Type B pancreatic cell (in vitro differentiated cells): ENCODE results near the gene UACA. TPM values are rescaled to one million over a fixed set of nuclear protein-coding genes. Genes with fewer than 3 reads are reported as not detected.

ENCODE experiments used
- DNase-seq: peaks from one replicate; pipeline ENCODE4 v3.0.0; 2021; ENCODE audit warnings: mixed read lengths; ENCODE audit not compliant: unreplicated experiment; ENCODE audit errors: extremely low spot score
- H3K27ac Mint-ChIP-seq: 2 replicates; pipeline ENCODE4 v1.8.0; 2021; ENCODE audit warnings: mild to moderate bottlenecking, mixed read lengths
- H3K27me3 Mint-ChIP-seq: 2 replicates; pipeline ENCODE4 v1.8.0; 2021; ENCODE audit warnings: mixed read lengths
- H3K36me3 Mint-ChIP-seq: 2 replicates; pipeline ENCODE4 v1.8.0; 2021; ENCODE audit warnings: mixed read lengths
- H3K4me1 Mint-ChIP-seq: one replicate; pipeline ENCODE4 v1.8.0; 2021; ENCODE audit warnings: mixed read lengths; ENCODE audit not compliant: unreplicated experiment
- H3K4me3 Mint-ChIP-seq: 2 replicates; pipeline ENCODE4 v1.8.0; 2021; ENCODE audit warnings: mild to moderate bottlenecking, mixed read lengths
- H3K9me3 Mint-ChIP-seq: 2 replicates; pipeline ENCODE4 v1.8.0; 2021; ENCODE audit warnings: mixed read lengths
- total RNA-seq: library from RNA; stranded (reverse); gene quantifications from 2 replicates; pipeline ENCODE4 v1.2.1, GENCODE V29; 2021; ENCODE audit warnings: low replicate concordance
- TF ChIP-seq, protein P1 (sequence below): fragments of 200-600 bp; sonication (generic); conservative IDR thresholded peaks from 2 replicates; pipeline ENCODE4 v1.5.0; 2021; ENCODE audit warnings: antibody characterized with exemption, mild to moderate bottlenecking

UACA gene
- total RNA-seq, 1 donor from 2014 or later, result 36.4 TPM

DNA sequence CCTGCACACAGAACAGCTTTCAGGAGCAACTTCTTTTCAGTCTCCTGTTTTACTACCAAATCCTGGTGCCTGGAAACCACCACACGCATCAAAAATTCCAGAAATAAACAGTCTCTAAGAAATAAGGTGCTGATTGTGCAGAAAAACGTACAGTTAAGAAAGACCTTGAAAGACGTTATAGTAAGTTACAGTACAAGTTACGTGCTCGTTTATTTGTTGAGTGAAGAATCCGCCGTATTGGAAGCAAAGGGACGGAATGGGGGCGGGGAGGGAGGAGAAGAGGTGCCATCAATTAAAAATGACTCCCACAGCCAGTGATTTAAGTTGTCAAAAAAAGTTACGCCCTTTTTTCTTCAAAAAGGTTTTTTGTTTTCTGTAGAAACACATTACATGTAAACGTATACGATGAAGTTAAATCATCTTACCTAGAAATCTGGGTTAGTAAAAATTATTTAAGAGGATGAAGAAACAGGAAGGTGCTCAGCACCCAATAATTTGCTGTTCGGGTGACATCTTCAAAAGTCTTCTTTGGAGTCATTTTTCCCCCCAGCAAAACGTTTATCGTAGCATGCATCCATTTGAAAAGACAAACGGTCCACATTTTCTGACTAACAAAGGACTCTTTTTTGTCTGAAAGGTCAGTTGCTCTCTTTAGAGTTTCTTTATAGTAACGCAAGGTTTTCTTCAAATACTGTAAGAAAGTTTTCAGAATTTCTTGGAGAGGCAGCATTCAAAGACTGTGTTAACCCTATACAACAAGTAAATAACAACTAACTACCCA is 782 bp upstream of the UACA start:
- no peak for DNase-seq
- Mint-ChIP-seq H3K27ac (peak overlapping the region; percentile 90), H3K36me3 (no peaks in the 10 kb centered on the region), H3K4me3 (peak overlapping the region; percentile 96), H3K4me1 (peaks cover 26% of the 10 kb centered on the region), H3K27me3 (peaks cover 9% of the 10 kb centered on the region), H3K9me3 (no peaks in the 10 kb centered on the region)
- TF ChIP-seq, protein P1, sequence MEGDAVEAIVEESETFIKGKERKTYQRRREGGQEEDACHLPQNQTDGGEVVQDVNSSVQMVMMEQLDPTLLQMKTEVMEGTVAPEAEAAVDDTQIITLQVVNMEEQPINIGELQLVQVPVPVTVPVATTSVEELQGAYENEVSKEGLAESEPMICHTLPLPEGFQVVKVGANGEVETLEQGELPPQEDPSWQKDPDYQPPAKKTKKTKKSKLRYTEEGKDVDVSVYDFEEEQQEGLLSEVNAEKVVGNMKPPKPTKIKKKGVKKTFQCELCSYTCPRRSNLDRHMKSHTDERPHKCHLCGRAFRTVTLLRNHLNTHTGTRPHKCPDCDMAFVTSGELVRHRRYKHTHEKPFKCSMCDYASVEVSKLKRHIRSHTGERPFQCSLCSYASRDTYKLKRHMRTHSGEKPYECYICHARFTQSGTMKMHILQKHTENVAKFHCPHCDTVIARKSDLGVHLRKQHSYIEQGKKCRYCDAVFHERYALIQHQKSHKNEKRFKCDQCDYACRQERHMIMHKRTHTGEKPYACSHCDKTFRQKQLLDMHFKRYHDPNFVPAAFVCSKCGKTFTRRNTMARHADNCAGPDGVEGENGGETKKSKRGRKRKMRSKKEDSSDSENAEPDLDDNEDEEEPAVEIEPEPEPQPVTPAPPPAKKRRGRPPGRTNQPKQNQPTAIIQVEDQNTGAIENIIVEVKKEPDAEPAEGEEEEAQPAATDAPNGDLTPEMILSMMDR, result no peak

DNA sequence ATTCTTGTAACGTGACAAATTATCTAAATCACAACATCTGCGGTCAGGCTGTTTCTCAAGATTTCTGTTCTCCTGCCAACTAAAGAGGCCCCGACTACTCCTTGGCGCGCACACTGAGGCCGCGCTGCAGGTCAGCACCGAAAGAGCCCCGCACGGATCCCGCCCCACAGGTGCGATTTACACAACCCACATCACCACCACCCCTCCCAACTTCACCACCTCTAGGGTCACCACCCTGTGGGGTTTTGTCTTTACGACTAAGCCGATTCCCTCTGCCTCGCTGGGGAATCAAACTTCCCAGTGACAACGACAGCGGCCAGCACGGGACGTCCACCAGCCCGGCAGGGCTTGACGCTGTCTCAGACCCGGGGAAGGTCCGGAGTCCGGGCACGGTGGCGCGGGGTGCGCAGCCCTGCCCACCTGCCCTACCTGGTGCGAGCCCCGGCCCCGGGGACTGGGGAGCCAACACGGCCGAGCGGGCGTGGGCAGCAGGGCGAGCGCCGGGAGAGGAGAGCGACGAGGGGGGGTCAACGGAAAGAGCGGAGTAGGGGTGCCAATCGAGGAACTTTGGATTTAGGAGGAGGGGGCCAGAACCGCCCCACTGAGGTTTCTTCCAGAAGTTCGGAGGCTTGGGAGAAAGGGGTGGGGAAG is 764 bp downstream of the UACA start:
- H3K27ac Mint-ChIP-seq, result peak overlapping the region; percentile 84
- no peaks in the 10 kb centered on the region for H3K9me3 Mint-ChIP-seq
- no peaks in the 10 kb centered on the region for H3K36me3 Mint-ChIP-seq
- no peak for DNase-seq
- H3K27me3 Mint-ChIP-seq, result peaks cover 9% of the 10 kb centered on the region
- peaks cover 24% of the 10 kb centered on the region for H3K4me1 Mint-ChIP-seq
- H3K4me3 Mint-ChIP-seq, result peak overlapping the region; percentile 96
- TF ChIP-seq, protein P1, result no peak

DNA sequence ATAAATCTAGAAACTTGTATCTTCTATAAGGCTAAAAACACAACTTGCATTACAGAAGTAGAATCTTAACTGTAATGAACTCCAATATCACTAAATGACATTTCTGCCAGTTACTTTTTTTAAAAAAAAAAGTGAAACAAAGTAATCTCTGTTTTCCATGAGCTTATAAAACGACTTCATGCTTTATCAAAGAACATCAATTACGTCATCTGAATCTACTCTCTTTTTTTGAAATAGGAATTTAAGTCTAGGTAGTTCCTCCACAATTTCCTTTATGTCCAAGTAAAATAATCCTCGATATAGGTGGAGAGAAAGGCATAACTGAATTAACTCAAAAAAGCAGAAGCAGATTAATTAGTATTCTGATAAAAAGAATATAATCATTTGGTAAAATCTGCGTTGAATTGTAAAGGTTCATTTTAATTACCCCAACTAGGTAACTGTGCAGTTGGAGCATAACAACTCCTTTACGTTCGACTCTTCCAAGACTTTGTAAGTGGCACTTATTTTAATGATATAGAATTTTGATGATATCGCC is 1.4 kb downstream of the UACA start:
- DNase-seq, result no peak
- Mint-ChIP-seq H3K36me3 (no peaks in the 10 kb centered on the region), H3K27ac (peak overlapping the region; percentile 84), H3K27me3 (peaks cover 9% of the 10 kb centered on the region), H3K4me1 (peaks cover 23% of the 10 kb centered on the region), H3K9me3 (no peaks in the 10 kb centered on the region), H3K4me3 (peak overlapping the region; percentile 96)
- TF ChIP-seq, protein P1, result no peak

DNA sequence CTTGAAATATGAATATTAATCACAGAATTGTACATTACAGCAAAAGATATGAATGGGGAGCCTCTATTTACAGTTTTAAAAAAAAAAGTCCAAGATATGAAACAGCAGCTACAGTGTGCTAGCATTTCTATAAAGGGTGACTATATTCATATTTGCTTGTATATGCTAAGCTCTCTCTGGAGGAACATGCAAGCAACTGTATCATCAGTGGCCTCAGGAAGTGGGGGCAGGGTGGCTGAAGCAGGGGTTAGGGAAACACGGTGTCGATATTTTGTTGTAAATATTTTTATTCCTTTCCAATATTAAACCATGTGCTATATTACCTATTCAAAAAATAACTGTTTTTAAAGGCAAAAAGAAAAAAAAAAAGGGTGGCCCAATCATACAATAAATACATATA is 2.3 kb downstream of the UACA start:
- no peak overlapping the region for H3K27ac Mint-ChIP-seq
- TF ChIP-seq, protein P1, result no peak
- H3K9me3 Mint-ChIP-seq, result no peaks in the 10 kb centered on the region
- no peaks in the 10 kb centered on the region for H3K36me3 Mint-ChIP-seq
- peaks cover 23% of the 10 kb centered on the region for H3K4me1 Mint-ChIP-seq
- peak overlapping the region; percentile 75 for H3K4me3 Mint-ChIP-seq
- no peak for DNase-seq
- H3K27me3 Mint-ChIP-seq, result peaks cover 9% of the 10 kb centered on the region

DNA sequence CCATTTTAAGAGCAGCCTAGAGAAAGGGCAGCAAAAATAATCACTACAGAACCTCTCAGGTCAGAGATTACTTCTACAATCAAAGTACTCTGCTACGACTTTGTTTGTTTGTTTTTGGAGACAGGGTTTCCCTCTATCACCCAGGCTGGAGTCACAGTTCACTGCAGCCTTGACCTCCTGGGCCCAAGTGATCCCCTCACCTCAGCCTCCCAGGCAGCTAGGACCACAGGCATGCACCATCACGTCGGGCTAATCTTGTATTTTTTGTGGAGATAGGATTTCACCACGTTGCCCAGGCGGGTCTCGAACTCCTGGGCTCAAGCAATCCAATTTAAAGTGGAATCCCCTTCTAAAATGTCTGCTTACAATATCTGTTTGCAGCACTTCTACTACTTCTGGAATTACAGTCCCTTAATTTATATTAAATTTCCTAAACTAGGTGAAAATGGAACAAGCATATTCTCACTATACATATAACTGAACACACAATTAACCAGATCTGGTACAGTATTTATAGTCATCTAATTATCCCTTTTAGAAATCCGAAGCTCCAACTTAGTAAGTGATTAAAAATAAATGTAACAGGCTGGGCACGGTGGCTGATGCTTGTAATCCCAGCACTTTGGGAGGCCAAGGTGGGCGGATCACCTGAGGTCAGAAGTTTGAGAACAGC is 4.4 kb downstream of the UACA start:
- TF ChIP-seq, protein P1, result no peak
- Mint-ChIP-seq H3K9me3 (no peaks in the 10 kb centered on the region), H3K36me3 (no peaks in the 10 kb centered on the region), H3K4me3 (no peak overlapping the region), H3K27me3 (peaks cover 6% of the 10 kb centered on the region), H3K27ac (no peak overlapping the region), H3K4me1 (peaks cover 9% of the 10 kb centered on the region)
- DNase-seq, result no peak
